GM15510 (cell line): ENCODE results near the gene NCOA4.

Experiments
- POLR2A ChIP-seq: IDR thresholded peaks from 3 replicates; pipeline ENCODE4 v1.6.1; 2011; ENCODE audit warnings: borderline replicate concordance; ENCODE audit not compliant: insufficient read length; ENCODE audit errors: extremely low read depth

The NCOA4 gene

DNA sequence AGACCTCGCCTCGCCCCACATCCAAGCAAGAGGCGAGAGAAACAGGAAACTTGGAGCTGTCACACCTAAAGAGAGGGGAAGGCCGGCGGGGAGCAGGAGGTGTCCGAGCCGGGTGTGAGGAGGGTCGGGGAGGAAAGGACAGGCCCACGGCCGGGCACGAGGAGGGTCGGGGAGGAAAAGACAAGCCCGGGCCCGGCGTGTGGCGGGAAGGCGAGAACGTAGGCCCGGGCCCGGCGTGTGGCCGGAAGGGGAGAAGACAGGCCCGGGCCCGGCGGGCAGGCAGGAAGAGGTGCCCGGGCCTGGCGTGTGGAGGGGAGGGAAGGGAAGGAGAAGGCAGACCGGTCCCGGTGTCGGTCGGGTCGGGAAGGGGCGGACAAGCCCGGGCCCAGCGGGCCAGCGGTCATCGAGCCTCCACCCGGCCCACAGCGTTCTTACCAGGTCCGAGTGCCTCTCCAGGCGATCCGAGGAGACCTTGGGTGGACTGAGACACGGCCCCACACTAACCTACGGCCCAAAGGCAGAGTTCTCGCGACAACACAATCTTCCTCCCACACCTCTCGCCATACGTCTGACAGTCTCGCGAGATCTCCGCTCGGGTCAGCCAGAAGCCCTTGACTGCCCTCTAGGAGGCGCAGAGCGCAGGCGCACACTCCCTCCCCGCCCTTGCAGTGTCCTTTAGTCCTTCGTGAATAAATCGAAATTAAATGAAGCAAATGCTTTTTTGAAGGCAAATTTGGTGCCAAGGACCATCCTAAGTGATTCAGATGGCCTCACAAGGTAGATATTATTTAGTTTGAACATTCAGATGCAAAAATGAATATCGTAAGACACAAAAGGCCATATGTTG, at the start of gene NCOA4:
Gene NCOA4, minus strand, starts transcription at position 533 of the 847 bp plus-strand sequence. CDS start 13,943 bp downstream, outside the sequence.
- peak; percentile 88 for TF ChIP-seq POLR2A

DNA sequence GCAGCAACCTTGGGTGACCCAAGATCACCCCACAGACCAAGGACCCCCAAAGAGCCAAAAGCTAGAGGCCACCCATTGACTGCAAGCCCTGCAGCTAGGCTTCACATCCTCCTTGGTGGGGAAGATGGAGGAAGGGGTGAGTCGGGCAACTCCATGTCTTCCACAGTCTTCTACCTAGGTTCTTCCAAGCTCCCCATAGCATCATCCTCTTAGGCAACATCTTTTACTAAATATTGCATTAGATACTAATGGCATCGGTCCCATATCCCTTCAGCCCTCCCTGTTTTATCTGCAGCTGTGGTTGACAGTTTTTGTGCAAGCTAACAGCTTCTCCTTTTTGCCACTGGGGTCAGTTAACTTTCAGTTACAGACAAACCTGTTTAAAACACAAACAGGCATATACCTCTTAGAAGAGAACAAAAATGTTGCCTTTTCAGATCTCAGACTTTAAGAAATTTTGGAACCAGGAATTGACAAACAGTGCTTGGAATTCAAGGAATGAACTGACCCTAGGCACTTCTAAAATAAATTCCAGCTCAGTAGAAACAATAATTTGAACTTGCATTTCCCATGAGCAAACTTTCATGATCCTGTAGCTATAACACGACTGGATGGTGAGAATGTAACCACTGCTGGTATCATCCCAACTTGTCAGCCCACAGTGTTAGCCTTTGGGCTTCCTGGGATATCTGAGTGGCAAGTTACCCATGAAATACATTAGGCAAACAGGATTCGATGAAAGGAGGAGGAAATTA, 49.6 kb upstream of the NCOA4 start:
- TF ChIP-seq POLR2A = no peak

DNA sequence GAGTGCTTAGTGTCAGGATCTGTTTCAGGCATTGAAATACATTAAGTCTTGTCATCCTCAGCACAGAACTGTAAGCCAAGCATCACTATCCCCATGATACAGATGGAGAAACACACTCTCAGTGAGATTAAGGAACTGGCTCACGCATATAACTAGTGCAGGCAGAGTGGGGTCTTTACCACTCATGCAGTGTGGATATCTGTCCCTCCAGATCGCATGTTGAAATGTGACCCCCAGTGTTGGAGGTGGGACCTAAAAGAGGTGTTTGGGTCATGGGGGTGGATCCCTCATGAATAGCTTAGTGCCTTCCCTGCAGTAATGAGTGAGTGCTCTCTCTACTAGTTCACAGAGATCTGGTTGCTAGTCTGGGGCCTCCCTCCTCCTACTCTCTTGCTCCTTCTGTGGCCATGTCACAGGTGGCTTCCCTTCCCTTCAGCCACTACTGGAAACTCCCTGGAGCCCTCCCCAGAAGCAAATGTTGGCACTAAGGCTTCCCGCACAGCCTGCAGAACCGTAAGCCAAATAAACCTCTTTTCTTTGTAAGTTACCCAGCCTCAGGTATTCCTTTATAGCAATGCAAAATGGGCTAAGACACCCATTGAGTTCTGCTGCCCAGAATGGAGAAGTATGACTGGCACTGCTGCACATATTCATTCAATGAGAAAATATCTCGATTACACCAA, 47.4 kb upstream of the NCOA4 start:
- no peak for TF ChIP-seq POLR2A

DNA sequence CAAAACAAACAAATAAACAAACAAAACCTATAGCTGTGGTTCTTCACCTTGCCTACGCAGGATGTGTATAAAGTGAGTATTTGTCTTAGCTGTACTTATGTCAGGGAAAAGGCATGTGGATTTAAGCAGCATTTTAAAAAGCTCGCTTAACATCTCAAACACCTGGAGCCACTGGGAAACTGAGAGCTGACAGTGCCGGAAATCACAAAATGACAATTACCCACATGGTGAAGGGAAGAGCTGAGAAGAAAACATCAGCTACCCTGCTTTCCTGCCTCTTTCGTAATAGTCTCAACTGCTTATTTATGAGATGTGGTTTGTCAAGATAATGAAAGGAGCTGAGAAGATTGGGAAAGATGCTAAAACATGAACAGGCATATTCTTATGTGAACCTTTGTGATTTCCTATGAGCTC, 46.7 kb upstream of the NCOA4 start:
- no peak for TF ChIP-seq POLR2A

DNA sequence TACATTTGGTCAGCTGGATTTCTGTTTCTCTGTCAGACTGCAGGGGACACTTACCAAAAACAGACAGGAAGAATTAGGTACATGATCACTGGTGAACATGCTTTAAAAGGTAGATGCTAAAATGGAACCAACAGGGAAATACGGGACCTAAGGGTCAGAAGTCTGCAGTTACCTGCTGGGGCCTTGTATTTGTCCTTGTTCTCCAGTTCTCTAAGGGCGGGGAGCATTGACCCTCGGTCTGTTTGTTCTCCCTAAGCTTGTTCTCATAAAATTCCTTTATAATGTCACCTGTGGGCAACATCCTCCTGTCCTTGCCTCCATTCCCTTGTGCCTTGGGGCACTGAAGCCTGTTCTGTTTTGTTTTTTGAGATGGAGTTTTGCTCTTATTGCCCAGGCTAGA, 45.4 kb upstream of the NCOA4 start:
- no peak for TF ChIP-seq POLR2A

DNA sequence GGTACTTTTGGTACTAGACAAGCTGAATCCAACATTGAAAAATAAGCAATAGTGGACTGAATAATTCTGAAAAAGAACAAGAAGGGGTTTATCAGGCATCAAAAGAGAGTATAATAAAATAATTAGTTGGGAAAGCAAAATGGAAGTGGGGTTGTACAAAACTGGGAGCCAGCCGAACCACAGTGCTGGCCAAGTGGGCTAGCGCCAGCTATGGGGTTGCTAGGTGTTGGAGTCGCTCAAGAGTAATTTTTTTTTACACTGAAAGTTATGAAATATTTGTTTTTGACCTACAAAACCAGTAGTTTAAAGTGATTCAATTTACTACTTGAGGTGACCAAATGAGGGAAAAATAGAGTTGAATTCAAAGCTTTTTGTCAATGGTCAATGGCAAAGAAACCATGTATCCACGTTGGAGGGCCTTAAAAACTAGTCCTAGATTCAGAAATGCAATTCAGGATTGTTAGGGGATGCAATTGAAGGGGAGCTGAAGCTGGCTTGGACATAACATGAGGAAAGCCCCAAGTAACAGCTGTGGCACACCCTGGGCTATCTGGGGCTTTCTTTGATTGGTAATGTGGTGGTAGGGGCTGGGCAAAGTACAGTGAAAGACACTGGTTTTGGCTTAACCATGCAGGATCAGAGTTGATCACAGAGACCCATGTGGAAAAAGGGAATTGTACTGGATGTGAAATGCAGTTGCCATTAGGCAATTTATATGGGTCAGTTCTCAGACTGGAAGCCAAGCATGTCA, 43.9 kb upstream of the NCOA4 start:
- no peak for TF ChIP-seq POLR2A

DNA sequence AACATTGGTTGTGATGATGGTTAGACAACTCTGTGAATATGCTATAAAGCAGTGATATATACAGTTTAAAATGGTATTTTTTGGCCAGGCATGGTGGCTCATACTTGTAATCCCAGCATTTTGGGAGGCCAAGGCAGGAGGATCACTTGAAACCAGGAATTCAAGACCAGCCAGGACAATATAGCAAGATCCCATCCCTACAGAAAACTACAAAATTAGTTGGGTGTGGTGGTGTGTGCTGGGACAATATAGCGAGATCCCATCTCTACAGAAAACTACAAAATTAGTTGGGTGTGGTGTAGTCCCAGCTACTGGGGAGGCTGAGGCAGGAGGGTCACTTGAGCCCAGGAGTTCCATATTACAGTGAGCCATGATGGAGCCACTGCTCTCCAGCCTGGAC, 43.1 kb upstream of the NCOA4 start:
- no peak for TF ChIP-seq POLR2A

DNA sequence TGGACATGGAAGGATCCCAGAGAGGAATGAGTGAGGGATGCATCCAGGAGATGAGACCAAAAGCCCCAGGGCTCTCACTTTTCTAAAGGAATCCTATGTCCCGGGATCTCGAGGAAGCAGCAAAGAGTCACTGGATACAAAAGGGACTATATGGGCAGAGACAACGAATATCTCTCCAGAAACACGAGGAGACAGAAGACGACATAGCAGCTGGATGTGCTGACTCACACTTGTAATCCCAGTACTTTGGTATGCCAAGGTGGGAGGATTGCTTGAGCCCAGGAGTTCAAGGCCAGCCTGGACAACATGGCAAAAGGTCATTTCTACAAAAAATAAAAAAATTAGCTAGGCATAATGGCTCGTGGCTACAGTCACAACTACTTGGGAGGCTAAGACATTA, 40.3 kb upstream of the NCOA4 start:
- no peak for TF ChIP-seq POLR2A

DNA sequence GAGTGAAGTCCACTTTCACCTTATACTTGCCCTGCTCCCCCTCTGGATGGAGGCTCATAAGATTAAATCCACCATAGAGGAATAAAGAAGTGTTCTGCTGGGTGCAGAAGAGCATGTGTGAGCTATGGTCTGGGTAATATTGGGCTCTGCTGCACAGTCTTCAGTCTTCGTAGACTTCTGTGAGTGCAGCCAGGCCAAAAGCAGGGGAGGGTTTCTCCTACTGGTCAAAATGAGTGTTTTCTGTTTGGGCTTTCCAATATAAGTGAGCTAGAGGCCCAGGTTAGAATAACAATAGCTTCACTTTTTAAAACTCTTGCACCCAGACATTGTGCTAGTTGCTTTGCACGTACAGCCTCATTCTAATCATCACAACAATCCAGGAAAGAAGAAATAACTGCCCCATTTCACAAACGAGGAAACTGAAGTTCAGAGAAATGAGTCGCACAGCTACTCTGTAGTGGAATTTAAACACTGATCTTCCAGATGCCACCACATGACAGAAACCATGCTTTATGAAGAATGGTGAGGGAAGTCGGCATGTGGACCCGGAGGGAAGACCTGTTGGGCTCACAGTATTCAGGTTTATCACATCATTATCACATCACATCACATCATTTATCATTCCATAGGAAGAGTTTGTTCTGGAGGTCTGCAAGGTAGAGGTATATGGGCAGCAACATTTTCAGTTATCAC, 39.5 kb upstream of the NCOA4 start:
- TF ChIP-seq POLR2A = no peak

DNA sequence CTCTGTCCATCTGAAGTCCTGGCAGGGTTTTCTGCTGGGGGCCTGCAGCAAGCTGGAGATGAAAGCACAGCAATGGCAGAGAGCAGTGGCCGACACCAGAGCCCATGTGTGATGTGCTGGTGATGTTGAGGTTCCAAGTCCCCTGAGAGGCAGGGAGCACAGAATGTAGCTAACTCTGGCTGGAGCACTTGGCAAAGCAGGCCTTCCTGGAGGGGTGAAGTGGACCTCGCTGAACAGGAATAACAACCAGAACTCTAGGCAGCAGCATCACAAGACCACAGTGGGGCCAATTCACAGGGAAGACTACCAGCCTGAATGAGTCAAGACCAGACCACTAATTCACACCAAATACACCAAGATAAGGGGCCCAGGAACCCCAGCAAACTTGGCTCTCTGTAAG, 38.5 kb upstream of the NCOA4 start:
- TF ChIP-seq POLR2A = no peak

DNA sequence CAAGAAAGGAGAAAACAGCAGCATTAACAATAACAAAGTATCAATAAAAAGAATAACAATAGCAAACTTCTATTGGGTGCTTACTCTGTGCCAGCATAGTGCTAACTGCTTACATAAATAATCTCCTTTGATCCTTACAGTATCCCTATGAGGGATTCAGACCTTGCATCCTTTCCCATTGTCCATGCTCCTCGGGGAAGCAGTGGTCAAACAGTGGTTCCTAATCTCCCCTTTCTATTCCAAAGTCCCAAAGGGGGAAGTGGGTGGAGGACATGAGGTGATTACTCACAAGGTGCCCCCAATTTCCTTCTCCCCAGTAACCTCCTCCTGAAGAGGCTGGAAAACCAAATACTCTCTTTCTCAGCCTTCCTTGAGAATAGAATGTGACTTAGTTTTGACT, 37.7 kb upstream of the NCOA4 start:
- no peak for TF ChIP-seq POLR2A

DNA sequence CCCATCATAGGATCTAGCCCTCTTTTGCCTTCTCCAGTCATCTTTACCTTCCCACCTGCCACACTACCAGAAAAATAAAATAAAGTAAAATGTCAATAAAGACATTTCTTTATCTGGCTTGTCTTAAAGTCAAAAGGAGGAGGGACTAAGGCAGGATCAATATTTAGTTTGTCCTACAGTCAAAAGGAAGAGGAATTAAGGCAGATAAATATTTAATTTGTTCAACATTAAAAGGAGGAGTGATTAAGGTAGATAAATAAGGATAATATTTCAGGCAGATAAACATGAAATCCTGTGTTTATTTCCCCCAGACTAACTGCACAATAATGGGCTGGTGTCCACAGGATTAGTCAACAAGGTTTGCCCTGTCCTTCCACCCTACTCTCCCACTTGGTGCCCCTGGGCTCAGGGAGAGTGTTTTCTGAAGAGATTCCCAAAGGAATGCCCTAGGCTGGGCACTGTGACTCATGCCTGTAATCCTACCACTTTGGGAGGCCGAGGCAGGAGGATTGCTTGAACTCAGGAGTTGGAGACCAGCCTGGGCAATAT, 33.9 kb upstream of the NCOA4 start:
- no peak for TF ChIP-seq POLR2A

DNA sequence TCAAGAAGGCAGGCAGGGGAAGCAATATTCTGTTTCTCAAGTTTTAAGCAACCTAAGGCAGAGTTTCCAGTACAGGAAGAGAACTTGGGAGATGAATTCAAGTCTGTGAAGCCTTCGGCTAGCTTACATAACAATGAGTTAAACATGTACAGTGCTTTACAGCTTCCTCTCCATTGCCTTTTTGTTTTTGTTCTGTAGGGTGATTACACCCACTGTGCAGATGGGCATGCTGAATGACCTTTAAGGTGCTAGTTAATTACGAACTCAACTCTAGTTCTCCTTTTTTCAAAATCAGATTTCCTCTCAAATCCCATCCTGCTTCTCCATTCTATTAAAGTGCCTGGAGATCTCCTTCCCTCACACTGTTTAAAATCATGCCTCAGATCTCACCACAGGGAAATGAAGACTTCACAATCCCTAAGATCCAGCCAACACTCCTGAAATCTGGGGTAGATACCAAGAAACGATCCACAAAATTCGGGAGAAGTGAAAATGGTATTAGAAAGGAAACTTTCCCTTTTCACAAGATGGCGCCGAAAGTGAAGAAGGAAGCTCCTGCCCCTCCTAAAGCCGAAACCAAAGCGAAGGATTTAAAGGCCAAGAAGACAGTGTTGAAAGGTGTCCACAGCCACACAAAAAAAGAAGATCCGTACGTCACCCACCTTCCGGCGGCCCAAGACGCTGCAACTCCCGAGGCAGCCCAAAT, 32.5 kb upstream of the NCOA4 start:
- TF ChIP-seq POLR2A = no peak

DNA sequence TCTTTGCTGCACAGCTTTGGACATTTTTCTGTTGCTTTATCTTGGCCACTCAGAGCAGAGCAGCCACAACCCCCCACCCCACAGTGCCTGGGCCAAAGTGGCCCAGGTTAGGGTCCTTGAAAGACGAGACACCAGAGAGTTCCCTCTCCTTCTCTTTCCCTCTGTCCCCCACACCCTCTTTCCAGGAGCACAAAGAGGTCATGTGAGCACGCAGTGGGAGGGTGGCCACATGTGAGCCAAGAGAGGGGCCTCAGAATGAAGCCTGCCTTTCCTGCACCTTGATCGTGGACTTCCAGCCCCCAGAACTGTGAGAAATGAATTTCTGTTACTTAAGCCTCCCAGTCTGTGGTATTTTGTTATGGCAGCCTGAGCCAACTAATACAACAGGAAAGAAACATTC, 30.3 kb upstream of the NCOA4 start:
- no peak for TF ChIP-seq POLR2A

DNA sequence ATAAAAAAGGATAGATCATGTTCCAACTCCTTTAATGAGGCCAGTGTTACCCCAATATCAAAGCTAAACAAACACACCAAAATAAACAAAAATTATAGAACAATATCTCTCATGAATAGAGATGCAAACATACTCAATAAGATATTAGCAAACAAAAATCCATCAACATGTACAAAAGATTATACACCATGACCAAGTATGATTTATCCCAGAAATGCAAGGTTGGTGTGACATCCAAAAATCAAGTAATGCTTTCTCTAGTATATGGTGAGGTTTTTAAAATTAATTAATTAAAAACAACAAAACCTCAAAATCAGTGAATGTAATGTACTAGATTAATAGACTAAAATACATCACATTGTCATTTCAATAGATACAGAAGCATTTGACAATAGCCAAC, 26.6 kb upstream of the NCOA4 start:
- TF ChIP-seq POLR2A = no peak
